Transverse colon (tissue), 4 donors: ENCODE results near the gene TBC1D9B. TPM values are rescaled to one million over a fixed set of nuclear protein-coding genes. Genes with fewer than 3 reads are reported as not detected.

Source experiments
- DNase-seq: peaks from one replicate; pipeline ENCODE4 v3.0.0-alpha.2; 2019
- H3K27ac ChIP-seq, 4 donors: fragments of 200-600 bp; sonication (generic); 2 replicates each; pipeline ENCODE4 v1.5.1; 2016 to 2018; ENCODE audit warnings: inconsistent platforms in 4 of 4
- H3K27me3 ChIP-seq: fragments of 200-600 bp; sonication (generic); 2 replicates; pipeline ENCODE4 v1.5.1; 2017; ENCODE audit warnings: inconsistent platforms
- H3K36me3 ChIP-seq, 4 donors: fragments of 200-600 bp; sonication (generic); 2 replicates each; pipeline ENCODE4 v1.5.1; 2017 to 2019; ENCODE audit warnings: inconsistent platforms in 4 of 4
- H3K4me1 ChIP-seq, 4 donors: fragments of 200-600 bp; sonication (generic); 2 replicates each; pipeline ENCODE4 v1.5.1; 2017 to 2020; ENCODE audit warnings: inconsistent platforms in 4 of 4
- H3K4me3 ChIP-seq, 4 donors: fragments of 200-600 bp; sonication (generic); 1 replicate in 1 of 4; 2 replicates in 3 of 4; pipeline versions ENCODE4 v1.5.1 to v1.6.1; 2017 to 2019; ENCODE audit warnings: inconsistent platforms in 4 of 4
- H3K9me3 ChIP-seq, 2 donors: fragments of 200-600 bp; sonication (generic); 2 replicates each; pipeline ENCODE4 v1.5.1; 2017 to 2019; ENCODE audit warnings: inconsistent platforms in 2 of 2
- CTCF ChIP-seq, 5 experiments: fragments of 200-600 bp in 3 of 5; fragments of 450-650 bp in 2 of 5; sonication (generic) in 3 of 5; IDR thresholded peaks; 1 replicate in 2 of 5; 2 replicates in 3 of 5; pipeline ENCODE4 v1.5.1; 2016 to 2017; ENCODE audit warnings: antibody characterized with exemption in 5 of 5, inconsistent platforms in 3 of 5, mild to moderate bottlenecking in 2 of 5, moderate library complexity in 1 of 5
- EP300 ChIP-seq: sonication (generic); formaldehyde crosslinking; IDR thresholded peaks from one replicate; pipeline ENCODE4 v1.6.1; 2017; ENCODE audit warnings: antibody characterized with exemption, low read depth
- POLR2A ChIP-seq: fragments of 450-650 bp; IDR thresholded peaks from one replicate; pipeline ENCODE4 v1.6.1; 2016; ENCODE audit warnings: antibody characterized with exemption, mild to moderate bottlenecking, moderate library complexity
- POLR2AphosphoS5 ChIP-seq, 3 donors: sonication (generic); formaldehyde crosslinking; IDR thresholded peaks; one replicate each; pipeline ENCODE4 v1.6.1; 2016; ENCODE audit warnings: antibody characterized with exemption in 3 of 3
- WGBS, 2 donors: methylation state at CpG; one replicate each; pipeline ENCODE4 v1.1.5; 2018; ENCODE audit warnings: low coverage in 1 of 2; 5-methylcytosine and 5-hydroxymethylcytosine counted together
- in situ Hi-C, 4 donors: fragments of 200-750 bp; cut with MboI; loops; one replicate each; pipeline versions ENCODE4 v1.15.0 to v1.15.1; 2017; ENCODE audit warnings: low sequenced_read_pairs in 3 of 4, low pct_ligation_motif_present in 1 of 4, low pct_unique_long_range_greater_than_20kb in 1 of 4
- intact Hi-C: fragments of 100-400 bp; cut with DNase I; formaldehyde crosslinking; loops from one replicate; pipeline ENCODE4 v1.15.1; 2023; ENCODE audit warnings: low total_unique reads
- total RNA-seq, 4 donors: library from RNA; depleted of rRNA; stranded (reverse); fragments of >200 nt; gene quantifications; one replicate each; pipeline ENCODE4 v1.1.0, GENCODE V29; 2016

TBC1D9B gene
- total RNA-seq, 4 donors from 2014 or later = 90.5 to 178 (median 127) TPM

- DNase-seq = no peak
- peaks cover 21 to 43% (median 41%) of the 10 kb centered on the region in 4 donors for H3K4me1 ChIP-seq
- H3K9me3 ChIP-seq = no peaks in the 10 kb centered on the region
- no peak overlapping the region for H3K4me3 ChIP-seq
- H3K36me3 ChIP-seq = peaks cover 0 to 77% (median 39%) of the 10 kb centered on the region in 4 donors
- in situ Hi-C loops (no loop called here), intact Hi-C loops (no loop called here)
- no peak for TF ChIP-seq POLR2AphosphoS5 (IDR thresholded peaks at IDR 0.05)
- no peak for TF ChIP-seq CTCF (IDR thresholded peaks at IDR 0.05)
- TF ChIP-seq POLR2A = no peak
- no peak for TF ChIP-seq EP300
- peak overlapping the region in 1 of 4 donors; percentile 25 for H3K27ac ChIP-seq
- WGBS, 2 donors = 93 to 100% methylated on average over 1 to 3 of the region's 3 CpGs
- H3K27me3 ChIP-seq = no peaks in the 10 kb centered on the region
Measured at GRCh38 chr5:179828756-179829421, 78.8 kb downstream of the TBC1D9B start.

DNA sequence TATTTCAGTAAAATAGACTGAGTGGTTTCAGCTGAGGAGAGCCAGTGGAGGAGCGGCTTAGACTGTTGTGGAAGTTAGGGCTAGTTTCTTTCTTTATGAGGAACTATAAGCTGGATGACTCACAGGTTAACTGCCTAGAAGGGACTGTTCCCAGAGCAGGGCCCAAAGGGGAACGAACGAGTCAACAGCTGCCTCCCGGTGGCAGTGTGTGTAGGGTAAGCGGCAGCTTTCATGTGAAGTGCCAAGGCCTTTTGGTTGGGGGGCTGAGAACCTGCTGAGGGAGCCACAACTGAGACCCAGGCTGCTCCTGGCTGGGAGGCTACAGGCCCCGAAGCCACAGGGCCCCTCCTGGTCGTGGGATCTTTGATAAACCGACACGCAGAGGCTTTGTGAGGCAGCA lies 80.0 kb downstream of the TBC1D9B start:
- Histone ChIP-seq H3K27ac (peak overlapping the region; percentile 76 to 85 (median 80)), H3K4me3 (peak overlapping the region in 1 of 4 donors; percentile 5), H3K9me3 (no peaks in the 10 kb centered on the region), H3K4me1 (peaks cover 29 to 55% (median 52%) of the 10 kb centered on the region in 4 donors), H3K27me3 (no peaks in the 10 kb centered on the region), H3K36me3 (peaks cover 0 to 70% (median 35%) of the 10 kb centered on the region in 4 donors)
- intact Hi-C loops = no loop called here
- 23 to 28% methylated on average over 6 to 9 of the region's 9 CpGs for WGBS, 2 donors
- peak; percentile 41 for TF ChIP-seq POLR2A
- TF ChIP-seq EP300 = no peak
- TF ChIP-seq CTCF (IDR thresholded peaks at IDR 0.05) = peak in 1 of 5 experiments; percentile 39
- TF ChIP-seq POLR2AphosphoS5 (IDR thresholded peaks at IDR 0.05) = peak; percentile 9 to 61 (median 45)
- in situ Hi-C loops = no loop called here
- peak; percentile 79 for DNase-seq

DNA sequence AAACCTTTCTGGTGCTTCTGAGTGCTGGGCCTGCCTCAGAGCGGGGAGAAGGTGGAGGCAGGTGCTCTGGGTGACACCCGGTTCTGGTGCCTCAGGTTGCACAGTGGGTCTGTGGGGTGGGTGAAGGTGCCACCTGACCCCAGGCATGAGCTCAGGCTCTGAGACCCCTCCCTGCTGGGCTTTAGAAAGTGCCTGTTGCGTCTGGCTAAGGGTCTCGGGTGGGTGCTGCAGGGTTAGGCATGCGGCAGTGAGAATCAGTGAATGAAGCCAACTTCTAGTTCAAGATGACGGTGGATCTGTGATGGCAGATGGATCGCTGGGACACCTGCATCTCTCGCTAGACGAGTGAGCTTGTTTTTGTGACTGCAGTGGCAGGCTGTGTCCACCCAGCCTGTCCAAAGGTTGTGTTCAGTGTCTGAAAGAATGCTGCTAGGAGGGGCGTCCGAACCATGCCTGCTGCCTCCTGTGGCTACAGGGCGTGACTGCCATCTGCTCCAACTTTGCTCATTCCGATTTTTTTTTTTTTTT lies 82.0 kb downstream of the TBC1D9B start:
- peaks cover 38 to 64% (median 61%) of the 10 kb centered on the region in 4 donors for H3K4me1 ChIP-seq
- no peaks in the 10 kb centered on the region for H3K27me3 ChIP-seq
- peak in 4 of 5 experiments; percentile 21 to 69 (median 36) for TF ChIP-seq CTCF (IDR thresholded peaks at IDR 0.05)
- peak in 2 of 3 donors; percentile 35 to 68 for TF ChIP-seq POLR2AphosphoS5 (IDR thresholded peaks at IDR 0.05)
- TF ChIP-seq POLR2A = peak; percentile 7
- TF ChIP-seq EP300 = no peak
- 46% methylated on average over 13 of the region's 13 CpGs; no CpG with 5 or more reads in 1 of the 2 donors for whole genome bisulfite sequencing, 2 donors
- intact Hi-C loops (no loop called here), in situ Hi-C loops (no loop called here)
- no peak overlapping the region for H3K4me3 ChIP-seq
- peaks cover 0 to 51% (median 25%) of the 10 kb centered on the region in 4 donors for H3K36me3 ChIP-seq
- DNase-seq = peak; percentile 77
- H3K27ac ChIP-seq = peak overlapping the region; percentile 76 to 85 (median 80)
- H3K9me3 ChIP-seq = no peaks in the 10 kb centered on the region

GRCh38 chr5:179824745-179825112 lies 83.0 kb downstream of the TBC1D9B start:
- no peak for DNase-seq
- peak overlapping the region in 3 of 4 donors; percentile 45 to 83 (median 77) for H3K27ac ChIP-seq

More at GRCh38 chr5:179824745-179825112, 83.0 kb downstream of the TBC1D9B start:
- TF ChIP-seq POLR2A (no peak), CTCF (IDR thresholded peaks at IDR 0.05) (no peak), POLR2AphosphoS5 (IDR thresholded peaks at IDR 0.05) (no peak), EP300 (no peak)
- Histone ChIP-seq H3K27me3 (no peaks in the 10 kb centered on the region), H3K4me3 (no peak overlapping the region), H3K9me3 (no peaks in the 10 kb centered on the region), H3K36me3 (peaks cover 0 to 41% (median 20%) of the 10 kb centered on the region in 4 donors), H3K4me1 (peaks cover 44 to 71% (median 69%) of the 10 kb centered on the region in 4 donors)
- intact Hi-C loops = no loop called here
- WGBS, 2 donors = 72 to 76% methylated on average over 3 of the region's 3 CpGs
- in situ Hi-C loops = no loop called here
